ENCODE measurements around the gene TECPR2. TPM values are rescaled to one million over a fixed set of nuclear protein-coding genes. Genes with fewer than 3 reads are reported as not detected.

Gene TECPR2
- total RNA-seq, 2 donors from 2014 or later: 7.0 to 51.4 TPM

- Histone ChIP-seq H3K4me3 (no peak overlapping the region), H3K9me3 (peaks cover 0 to 2% (median 0%) of the 10 kb centered on the region in 3 donors), H3K27ac (no peak overlapping the region), H3K4me1 (no peaks in the 10 kb centered on the region), H3K27me3 (no peaks in the 10 kb centered on the region), H3K36me3 (replicated peaks in 1 of 2; ENCODE audit: insufficient read depth in 1 of 2, low read depth in 2 of 2) (peaks cover 9 to 18% of the 10 kb centered on the region in 2 donors)
- ATAC-seq (no peak), DNase-seq (no peak)
- no peak for TF ChIP-seq POLR2A (IDR thresholded peaks at IDR 0.05)
- no peak for TF ChIP-seq CTCF (IDR thresholded peaks at IDR 0.05)
- WGBS, 2 donors: 83 to 92% methylated on average over 3 to 10 of the region's 10 CpGs
- intact Hi-C loops (cut with DNase I): no loop called here
Measured at GRCh38 chr14:102451064-102451352, 88.3 kb downstream of the TECPR2 start.

DNA sequence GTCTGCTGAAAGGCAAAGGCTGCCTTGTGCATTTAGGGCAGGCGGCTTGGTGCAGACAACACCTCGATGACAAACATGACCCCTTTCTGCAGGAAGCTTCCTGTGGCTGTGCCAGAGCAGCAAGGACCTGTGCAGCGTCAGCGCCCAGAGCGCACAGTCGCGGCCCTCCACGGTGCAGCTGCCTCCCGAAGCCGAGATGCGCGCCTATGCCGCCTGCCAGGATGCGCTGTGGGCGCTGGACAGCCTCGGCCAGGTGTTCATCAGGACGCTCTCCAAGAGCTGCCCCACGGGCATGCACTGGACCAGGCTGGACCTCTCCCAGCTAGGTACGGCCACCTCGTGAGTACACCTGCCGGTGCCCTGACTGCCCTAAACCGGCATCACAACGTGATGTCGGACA, 89.6 kb downstream of the TECPR2 start:
- WGBS, 2 donors: 80 to 95% methylated on average over 1 to 24 of the region's 24 CpGs
- Histone ChIP-seq H3K27ac (no peak overlapping the region), H3K4me3 (no peak overlapping the region), H3K9me3 (peaks cover 0 to 2% (median 0%) of the 10 kb centered on the region in 3 donors), H3K4me1 (no peaks in the 10 kb centered on the region), H3K36me3 (replicated peaks in 1 of 2; ENCODE audit: insufficient read depth in 1 of 2, low read depth in 2 of 2) (peaks cover 9 to 18% of the 10 kb centered on the region in 2 donors), H3K27me3 (no peaks in the 10 kb centered on the region)
- intact Hi-C loops (cut with DNase I): no loop called here
- ATAC-seq (no peak), DNase-seq (no peak)
- no peak for TF ChIP-seq POLR2A (IDR thresholded peaks at IDR 0.05)
- no peak for TF ChIP-seq CTCF (IDR thresholded peaks at IDR 0.05)

GRCh38 chr14:102454711-102455110, 92.0 kb downstream of the TECPR2 start:
- Histone ChIP-seq H3K36me3 (replicated peaks in 1 of 2; ENCODE audit: insufficient read depth in 1 of 2, low read depth in 2 of 2) (peaks cover 9 to 21% of the 10 kb centered on the region in 2 donors), H3K4me1 (no peaks in the 10 kb centered on the region), H3K27me3 (no peaks in the 10 kb centered on the region), H3K4me3 (no peak overlapping the region), H3K9me3 (no peaks in the 10 kb centered on the region), H3K27ac (no peak overlapping the region)
- intact Hi-C loops (cut with DNase I): no loop called here
- no peak for TF ChIP-seq CTCF (IDR thresholded peaks at IDR 0.05)
- no peak for TF ChIP-seq POLR2A (IDR thresholded peaks at IDR 0.05)
- 66 to 87% methylated on average over 4 to 5 of the region's 5 CpGs for WGBS, 2 donors
- ATAC-seq (no peak), DNase-seq (no peak)

DNA sequence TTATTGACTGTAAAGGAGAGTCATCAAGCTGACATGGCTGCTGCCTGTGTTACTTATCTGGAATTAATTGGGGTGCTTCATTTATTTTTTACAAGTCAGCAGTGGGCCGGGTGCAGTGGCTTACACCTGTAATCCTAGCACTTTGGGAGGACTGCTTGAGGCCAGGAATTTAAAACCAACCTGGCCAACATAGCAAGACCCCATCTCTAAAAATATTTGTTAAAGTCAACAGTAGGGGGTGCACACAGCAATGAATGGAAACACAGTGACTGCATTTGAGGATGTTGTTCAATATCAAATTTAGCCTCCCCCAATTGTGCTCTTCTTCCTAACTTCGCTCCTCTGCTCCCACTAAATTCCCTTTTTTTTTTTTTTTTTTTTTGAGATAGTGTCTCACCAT, 94.8 kb downstream of the TECPR2 start:
- Histone ChIP-seq H3K4me1 (no peaks in the 10 kb centered on the region), H3K4me3 (no peak overlapping the region), H3K27me3 (no peaks in the 10 kb centered on the region), H3K36me3 (replicated peaks in 1 of 2; ENCODE audit: insufficient read depth in 1 of 2, low read depth in 2 of 2) (peaks cover 0 to 7% of the 10 kb centered on the region in 2 donors), H3K27ac (no peak overlapping the region), H3K9me3 (no peaks in the 10 kb centered on the region)
- TF ChIP-seq POLR2A (IDR thresholded peaks at IDR 0.05) (no peak), CTCF (IDR thresholded peaks at IDR 0.05) (no peak)
- no peak for DNase-seq
- ATAC-seq: no peak
- 50 to 100% methylated on average over 2 of the region's 2 CpGs for WGBS, 2 donors
- intact Hi-C loops (cut with DNase I): no loop called here

GRCh38 chr14:102461490-102462338, 99.0 kb downstream of the TECPR2 start:
- Histone ChIP-seq H3K4me1 (peaks cover 7% of the 10 kb centered on the region), H3K9me3 (no peaks in the 10 kb centered on the region), H3K27ac (no peak overlapping the region), H3K36me3 (replicated peaks in 1 of 2; ENCODE audit: insufficient read depth in 1 of 2, low read depth in 2 of 2) (peaks cover 0 to 8% of the 10 kb centered on the region in 2 donors), H3K27me3 (no peaks in the 10 kb centered on the region), H3K4me3 (no peak overlapping the region)
- ATAC-seq: no peak
- DNase-seq: no peak
- TF ChIP-seq POLR2A (IDR thresholded peaks at IDR 0.05) (no peak), CTCF (IDR thresholded peaks at IDR 0.05) (no peak)
- 79 to 88% methylated on average over 11 to 14 of the region's 14 CpGs for WGBS, 2 donors
- intact Hi-C loops (cut with DNase I): no loop called here

All from body of pancreas (tissue), 4 donors.